Neural cell (in vitro differentiated cells): Measurements from ENCODE around the gene TRIOBP. TPM values are rescaled to one million over a fixed set of nuclear protein-coding genes. Genes with fewer than 3 reads are reported as not detected.

Experiments used
- H2AFZ ChIP-seq: fragments of 200-600, 300-800 bp; sonication (generic), shearing (Covaris generic); 2 replicates; pipeline ENCODE4 v1.6.0; 2014; ENCODE audit warnings: low read depth, mild to moderate bottlenecking, antibody characterized with exemption, low read length, moderate library complexity
- H3F3A ChIP-seq: fragments of 200-600 bp; shearing (Covaris generic); 2 replicates; pipeline ENCODE4 v1.6.1; 2016; ENCODE audit warnings: mild to moderate bottlenecking, moderate library complexity, mixed read lengths, antibody characterized with exemption, low read length; ENCODE audit not compliant: insufficient read depth, poor library complexity, severe bottlenecking
- H3K27ac ChIP-seq: fragments of 200-600, 300-800 bp; sonication (generic), shearing (Covaris generic); 2 replicates; pipeline ENCODE4 v1.5.1; 2014; ENCODE audit warnings: mild to moderate bottlenecking, low read length, moderate library complexity
- H3K27me3 ChIP-seq: fragments of 300-800, 200-600 bp; sonication (generic), shearing (Covaris generic); 2 replicates; pipeline ENCODE4 v1.6.0; 2014; ENCODE audit warnings: mild to moderate bottlenecking, low read depth, low read length, moderate library complexity; ENCODE audit not compliant: insufficient read depth
- H3K36me3 ChIP-seq: fragments of 300-800, 200-600 bp; sonication (generic), shearing (Covaris generic); 2 replicates; pipeline ENCODE4 v1.5.1; 2014; ENCODE audit warnings: mild to moderate bottlenecking, antibody characterized with exemption, low read length, moderate library complexity; ENCODE audit not compliant: insufficient read depth
- H3K4me2 ChIP-seq: fragments of 300-800, 200-600 bp; sonication (generic), shearing (Covaris generic); 2 replicates; pipeline ENCODE4 v1.6.0; 2014; ENCODE audit warnings: mild to moderate bottlenecking, low read length
- H3K4me3 ChIP-seq: fragments of 300-800, 200-600 bp; sonication (generic), shearing (Covaris generic); 2 replicates; pipeline ENCODE4 v1.5.1; 2014; ENCODE audit warnings: mild to moderate bottlenecking, low read length, moderate library complexity
- H3K79me2 ChIP-seq: fragments of 200-600 bp; shearing (Covaris generic); replicated peaks from 2 replicates; pipeline ENCODE4 v1.6.0; 2014; ENCODE audit warnings: mild to moderate bottlenecking, low read length, moderate library complexity; ENCODE audit not compliant: insufficient read depth
- H3K9ac ChIP-seq: fragments of 300-800, 200-600 bp; sonication (generic), shearing (Covaris generic); 2 replicates; pipeline ENCODE4 v1.6.1; 2016; ENCODE audit warnings: mild to moderate bottlenecking, low read length, mixed read lengths
- H3K9me2 ChIP-seq: fragments of 200-600 bp; shearing (Covaris generic); 2 replicates; pipeline ENCODE4 v1.6.1; 2016; ENCODE audit warnings: mild to moderate bottlenecking, low read length, mixed read lengths; ENCODE audit not compliant: insufficient read depth
- H3K9me3 ChIP-seq: fragments of 200-600, 300-800 bp; sonication (generic), shearing (Covaris generic); 2 replicates; pipeline ENCODE4 v1.6.1; 2016; ENCODE audit warnings: mild to moderate bottlenecking, mixed run types, low read length, moderate library complexity, mixed read lengths
- H4K20me1 ChIP-seq: fragments of 200-600 bp; shearing (Covaris generic); 2 replicates; pipeline ENCODE4 v1.6.1; 2016; ENCODE audit warnings: mild to moderate bottlenecking, mixed run types; ENCODE audit not compliant: insufficient read depth
- EP300 ChIP-seq: fragments of 450-650 bp; conservative IDR thresholded peaks from 2 replicates; pipeline ENCODE4 v1.6.1; 2014; ENCODE audit warnings: antibody characterized with exemption, mild to moderate bottlenecking, moderate library complexity; ENCODE audit not compliant: poor library complexity, severe bottlenecking
- EZH2 ChIP-seq: fragments of 200-600, 300-800 bp; shearing (Covaris generic), sonication (generic); IDR thresholded peaks from 2 replicates; pipeline ENCODE4 v1.6.1; 2014; ENCODE audit warnings: antibody characterized with exemption, low read length, borderline replicate concordance, mild to moderate bottlenecking; ENCODE audit not compliant: insufficient read depth, poor library complexity, severe bottlenecking
- MXI1 ChIP-seq: fragments of 450-650 bp; conservative IDR thresholded peaks from 2 replicates; pipeline ENCODE4 v1.6.1; 2014; ENCODE audit warnings: antibody characterized with exemption, mild to moderate bottlenecking; ENCODE audit not compliant: poor library complexity, severe bottlenecking
- POLR2AphosphoS5 ChIP-seq: IDR thresholded peaks from 2 replicates; pipeline ENCODE4 v1.6.1; 2012
- RAD21 ChIP-seq: fragments of 450-650 bp; conservative IDR thresholded peaks from 2 replicates; pipeline ENCODE4 v1.6.1; 2014; ENCODE audit warnings: antibody characterized with exemption, mild to moderate bottlenecking, moderate library complexity
- SMC3 ChIP-seq: fragments of 450-650 bp; conservative IDR thresholded peaks from 2 replicates; pipeline ENCODE4 v1.6.1; 2014; ENCODE audit warnings: antibody characterized with exemption, mild to moderate bottlenecking, moderate library complexity; ENCODE audit not compliant: poor library complexity
- TAF1 ChIP-seq: IDR thresholded peaks from 2 replicates; pipeline ENCODE4 v1.6.1; 2012; ENCODE audit warnings: low read depth
- polyA plus RNA-seq: library from polyadenylated mRNA; depleted of rRNA; stranded (reverse); fragments of >200 nt; gene quantifications from 2 replicates; pipeline ENCODE4 v1.2.3, GENCODE V29; 2014
- TF ChIP-seq, protein P1 (sequence below): fragments of 450-650 bp; IDR thresholded peaks from 2 replicates; pipeline ENCODE4 v1.5.1; 2014; ENCODE audit warnings: antibody characterized with exemption, mild to moderate bottlenecking, moderate library complexity; ENCODE audit not compliant: poor library complexity, severe bottlenecking
- TF ChIP-seq, protein P2 (sequence below): IDR thresholded peaks from 2 replicates; pipeline ENCODE4 v1.6.1; 2012; ENCODE audit warnings: borderline replicate concordance

TRIOBP gene
- polyA plus RNA-seq, 1 donor from 2014 or later = 16.2 TPM

DNA sequence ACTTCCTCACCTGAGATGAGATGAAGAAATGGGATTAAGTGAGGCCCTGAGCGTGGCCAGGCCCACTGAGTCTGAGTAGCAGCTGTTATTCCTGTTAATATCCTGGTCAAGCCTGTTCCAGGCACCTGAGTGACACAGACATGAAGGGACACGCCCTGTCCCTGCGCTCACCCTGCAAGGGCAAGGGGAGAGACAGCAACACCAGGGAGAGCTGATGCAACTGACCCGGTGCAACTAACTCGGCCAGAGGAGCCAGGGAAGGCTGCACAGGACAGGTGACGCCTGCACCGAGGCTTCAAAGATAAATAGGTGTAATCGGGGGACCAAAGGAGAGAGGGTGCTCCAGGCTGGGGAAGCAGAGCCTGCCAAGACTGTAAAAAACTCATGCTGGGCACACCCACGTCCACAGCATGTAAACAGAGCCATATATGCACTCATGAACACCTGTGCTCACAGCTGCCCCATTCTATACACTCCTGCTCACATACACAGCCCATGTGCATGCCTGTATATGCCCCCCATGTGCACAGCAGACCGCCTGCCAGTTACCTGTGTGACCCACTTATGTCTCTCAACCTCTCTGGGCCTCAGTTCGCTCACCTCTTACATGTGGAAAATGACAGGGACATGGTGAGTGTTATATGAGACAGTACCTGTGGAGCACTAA, 88.1 kb downstream of the TRIOBP start:
- H3K4me3 ChIP-seq = no peak overlapping the region
- TF ChIP-seq EZH2 = no peak
- no peak for TF ChIP-seq MXI1
- TF ChIP-seq POLR2AphosphoS5 = no peak
- no peak for TF ChIP-seq RAD21
- TF ChIP-seq, protein P1, sequence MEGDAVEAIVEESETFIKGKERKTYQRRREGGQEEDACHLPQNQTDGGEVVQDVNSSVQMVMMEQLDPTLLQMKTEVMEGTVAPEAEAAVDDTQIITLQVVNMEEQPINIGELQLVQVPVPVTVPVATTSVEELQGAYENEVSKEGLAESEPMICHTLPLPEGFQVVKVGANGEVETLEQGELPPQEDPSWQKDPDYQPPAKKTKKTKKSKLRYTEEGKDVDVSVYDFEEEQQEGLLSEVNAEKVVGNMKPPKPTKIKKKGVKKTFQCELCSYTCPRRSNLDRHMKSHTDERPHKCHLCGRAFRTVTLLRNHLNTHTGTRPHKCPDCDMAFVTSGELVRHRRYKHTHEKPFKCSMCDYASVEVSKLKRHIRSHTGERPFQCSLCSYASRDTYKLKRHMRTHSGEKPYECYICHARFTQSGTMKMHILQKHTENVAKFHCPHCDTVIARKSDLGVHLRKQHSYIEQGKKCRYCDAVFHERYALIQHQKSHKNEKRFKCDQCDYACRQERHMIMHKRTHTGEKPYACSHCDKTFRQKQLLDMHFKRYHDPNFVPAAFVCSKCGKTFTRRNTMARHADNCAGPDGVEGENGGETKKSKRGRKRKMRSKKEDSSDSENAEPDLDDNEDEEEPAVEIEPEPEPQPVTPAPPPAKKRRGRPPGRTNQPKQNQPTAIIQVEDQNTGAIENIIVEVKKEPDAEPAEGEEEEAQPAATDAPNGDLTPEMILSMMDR = no peak
- no peak for TF ChIP-seq SMC3
- TF ChIP-seq, protein P2, sequence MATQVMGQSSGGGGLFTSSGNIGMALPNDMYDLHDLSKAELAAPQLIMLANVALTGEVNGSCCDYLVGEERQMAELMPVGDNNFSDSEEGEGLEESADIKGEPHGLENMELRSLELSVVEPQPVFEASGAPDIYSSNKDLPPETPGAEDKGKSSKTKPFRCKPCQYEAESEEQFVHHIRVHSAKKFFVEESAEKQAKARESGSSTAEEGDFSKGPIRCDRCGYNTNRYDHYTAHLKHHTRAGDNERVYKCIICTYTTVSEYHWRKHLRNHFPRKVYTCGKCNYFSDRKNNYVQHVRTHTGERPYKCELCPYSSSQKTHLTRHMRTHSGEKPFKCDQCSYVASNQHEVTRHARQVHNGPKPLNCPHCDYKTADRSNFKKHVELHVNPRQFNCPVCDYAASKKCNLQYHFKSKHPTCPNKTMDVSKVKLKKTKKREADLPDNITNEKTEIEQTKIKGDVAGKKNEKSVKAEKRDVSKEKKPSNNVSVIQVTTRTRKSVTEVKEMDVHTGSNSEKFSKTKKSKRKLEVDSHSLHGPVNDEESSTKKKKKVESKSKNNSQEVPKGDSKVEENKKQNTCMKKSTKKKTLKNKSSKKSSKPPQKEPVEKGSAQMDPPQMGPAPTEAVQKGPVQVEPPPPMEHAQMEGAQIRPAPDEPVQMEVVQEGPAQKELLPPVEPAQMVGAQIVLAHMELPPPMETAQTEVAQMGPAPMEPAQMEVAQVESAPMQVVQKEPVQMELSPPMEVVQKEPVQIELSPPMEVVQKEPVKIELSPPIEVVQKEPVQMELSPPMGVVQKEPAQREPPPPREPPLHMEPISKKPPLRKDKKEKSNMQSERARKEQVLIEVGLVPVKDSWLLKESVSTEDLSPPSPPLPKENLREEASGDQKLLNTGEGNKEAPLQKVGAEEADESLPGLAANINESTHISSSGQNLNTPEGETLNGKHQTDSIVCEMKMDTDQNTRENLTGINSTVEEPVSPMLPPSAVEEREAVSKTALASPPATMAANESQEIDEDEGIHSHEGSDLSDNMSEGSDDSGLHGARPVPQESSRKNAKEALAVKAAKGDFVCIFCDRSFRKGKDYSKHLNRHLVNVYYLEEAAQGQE = no peak
- TF ChIP-seq EP300 = no peak
- no peak for TF ChIP-seq TAF1
- H3K9ac ChIP-seq = no peak overlapping the region
- H4K20me1 ChIP-seq = no peaks in the 10 kb centered on the region
- H3F3A ChIP-seq = no peaks in the 10 kb centered on the region
- H3K27ac ChIP-seq = no peak overlapping the region
- no peaks in the 10 kb centered on the region for H3K27me3 ChIP-seq
- no peaks in the 10 kb centered on the region for H3K36me3 ChIP-seq
- H3K79me2 ChIP-seq = no peaks in the 10 kb centered on the region
- H3K4me2 ChIP-seq = no peak overlapping the region
- no peaks in the 10 kb centered on the region for H3K9me2 ChIP-seq
- H2AFZ ChIP-seq = no peak overlapping the region
- H3K9me3 ChIP-seq = no peaks in the 10 kb centered on the region

DNA sequence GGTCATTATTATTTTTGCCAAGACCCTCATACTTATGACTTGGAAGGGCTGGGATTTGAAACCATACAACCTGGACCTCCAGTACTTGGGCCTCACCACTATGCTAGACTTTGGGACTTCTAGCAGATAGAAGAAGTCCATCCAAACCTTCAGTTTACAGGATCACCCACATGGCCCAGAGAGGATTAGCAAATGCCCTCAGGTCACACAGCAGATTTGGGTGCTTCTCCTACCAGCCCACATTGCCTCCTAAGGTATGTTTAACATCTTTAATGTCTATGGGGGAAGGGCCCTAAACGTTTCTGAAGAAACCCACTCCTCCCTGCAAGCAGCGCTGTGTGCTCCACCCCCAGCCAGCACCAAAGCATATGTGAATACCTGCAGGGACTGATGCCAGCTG, 93.4 kb downstream of the TRIOBP start:
- Histone ChIP-seq H3K9me2 (no peaks in the 10 kb centered on the region), H3K9me3 (no peaks in the 10 kb centered on the region), H2AFZ (no peak overlapping the region), H3K27me3 (no peaks in the 10 kb centered on the region), H3K36me3 (no peaks in the 10 kb centered on the region), H3K4me2 (no peak overlapping the region), H3F3A (no peaks in the 10 kb centered on the region), H4K20me1 (no peaks in the 10 kb centered on the region), H3K9ac (no peak overlapping the region), H3K4me3 (no peak overlapping the region), H3K27ac (no peak overlapping the region), H3K79me2 (no peaks in the 10 kb centered on the region)
- no peak for TF ChIP-seq TAF1
- TF ChIP-seq, protein P2 = no peak
- TF ChIP-seq EZH2 = no peak
- TF ChIP-seq, protein P1 = no peak
- no peak for TF ChIP-seq RAD21
- no peak for TF ChIP-seq MXI1
- TF ChIP-seq EP300 = no peak
- TF ChIP-seq POLR2AphosphoS5 = no peak
- TF ChIP-seq SMC3 = no peak
